Testis (tissue), 3 donors: ENCODE data around the gene RAP1GAP2. TPM values are rescaled to one million over a fixed set of nuclear protein-coding genes. Genes with fewer than 3 reads are reported as not detected.

Experiments
- DNase-seq: peaks from one replicate; pipeline ENCODE4 v3.0.0-alpha.2; 2019
- H3K27ac ChIP-seq, 2 donors: fragments of 200-600 bp; sonication (generic); one replicate each; pipeline ENCODE4 v1.5.1; 2019
- H3K27me3 ChIP-seq: fragments of 200-600 bp; sonication (generic); one replicate; pipeline ENCODE4 v1.5.1; 2019
- H3K36me3 ChIP-seq: fragments of 200-600 bp; sonication (generic); one replicate; pipeline ENCODE4 v1.5.1; 2017; ENCODE audit warnings: low read depth; ENCODE audit errors: missing control alignments
- H3K4me1 ChIP-seq: fragments of 200-600 bp; sonication (generic); one replicate; pipeline ENCODE4 v1.5.1; 2019
- H3K4me3 ChIP-seq, 2 donors: fragments of 200-600 bp; sonication (generic); one replicate each; pipeline ENCODE4 v1.5.1; 2017 to 2019
- H3K9me3 ChIP-seq: fragments of 200-600 bp; sonication (generic); one replicate; pipeline ENCODE4 v1.5.1; 2017
- POLR2A ChIP-seq: fragments of 450-650 bp; IDR thresholded peaks from one replicate; pipeline ENCODE4 v1.6.1; 2017; ENCODE audit warnings: antibody characterized with exemption, mild to moderate bottlenecking, moderate library complexity
- WGBS, 2 donors: methylation state at CpG; one replicate each; pipeline ENCODE4 v1.1.5; 2018; 5-methylcytosine and 5-hydroxymethylcytosine counted together
- intact Hi-C: fragments of 100-400 bp; cut with DNase I; formaldehyde crosslinking; loops from one replicate; pipeline ENCODE4 v1.15.1; 2023; ENCODE audit warnings: low total_unique reads
- polyA plus RNA-seq: library from polyadenylated mRNA; stranded (reverse); fragments of 350-450 nt; fragmentation: Illumina TruSeq; extraction: RNeasy Lipid Tissue Mini Kit (QIAGEN cat#74804); gene quantifications from one replicate; pipeline ENCODE4 v1.2.3, GENCODE V29; 2014; ENCODE audit warnings: low read depth, low replicate concordance; ENCODE audit not compliant: insufficient read depth
- total RNA-seq, 2 donors: library from RNA; depleted of rRNA; stranded (reverse); fragments of >200 nt; gene quantifications; one replicate each; pipeline ENCODE4 v1.2.3, GENCODE V29; 2016
- TF ChIP-seq, protein P1 (sequence below), 3 experiments: fragments of 450-650 bp in 2 of 3; fragments of 200-600 bp in 1 of 3; sonication (generic) in 1 of 3; IDR thresholded peaks; one replicate each; pipeline ENCODE4 v1.5.1; 2016 to 2019; ENCODE audit warnings: antibody characterized with exemption in 3 of 3, mild to moderate bottlenecking in 2 of 3, moderate library complexity in 1 of 3

The RAP1GAP2 gene
- total and polyA plus RNA-seq, 3 donors from 2014 or later = 10.4 to 21.7 (median 15.1) TPM

DNA sequence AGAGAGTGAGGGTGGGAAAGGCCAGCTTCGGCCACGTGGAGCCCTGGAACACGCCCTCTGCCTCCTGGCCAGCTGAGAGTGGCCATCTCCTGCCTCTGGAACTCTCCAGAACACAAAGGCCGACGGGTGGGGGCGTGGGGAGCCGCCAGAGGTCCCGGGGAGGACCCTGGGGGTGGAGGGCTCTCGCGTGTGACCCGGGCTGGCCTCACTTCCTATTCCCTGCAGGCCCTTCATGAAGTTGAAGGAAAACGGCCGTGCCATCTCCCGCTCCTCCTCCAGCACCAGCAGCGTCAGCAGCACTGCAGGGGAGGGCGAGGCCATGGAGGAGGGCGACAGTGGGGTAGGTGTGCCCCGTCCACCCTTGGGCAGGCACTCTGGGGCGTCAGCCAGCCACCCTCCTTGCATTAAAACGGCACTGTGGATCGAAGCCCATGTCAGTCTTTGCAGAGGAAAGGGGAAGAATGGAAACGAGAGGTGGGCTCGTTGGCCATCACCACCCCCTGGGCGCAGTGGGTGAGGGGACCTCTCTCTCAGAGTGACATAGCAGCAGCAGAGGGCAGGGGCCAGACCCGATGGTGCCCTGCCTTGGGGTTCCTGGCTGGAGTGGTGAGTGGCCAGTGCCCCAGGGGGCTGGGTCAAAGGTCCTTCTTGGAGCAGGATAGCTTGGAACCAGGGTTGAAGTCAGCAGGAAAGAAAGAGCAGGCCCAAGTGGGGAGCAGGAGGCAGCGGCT, 230.1 kb downstream of the RAP1GAP2 start:
- no peaks in the 10 kb centered on the region for H3K27me3 ChIP-seq
- WGBS, 2 donors = 88 to 91% methylated on average over 23 to 26 of the region's 26 CpGs
- H3K36me3 ChIP-seq = no peaks in the 10 kb centered on the region
- no peak for TF ChIP-seq POLR2A
- TF ChIP-seq, protein P1, sequence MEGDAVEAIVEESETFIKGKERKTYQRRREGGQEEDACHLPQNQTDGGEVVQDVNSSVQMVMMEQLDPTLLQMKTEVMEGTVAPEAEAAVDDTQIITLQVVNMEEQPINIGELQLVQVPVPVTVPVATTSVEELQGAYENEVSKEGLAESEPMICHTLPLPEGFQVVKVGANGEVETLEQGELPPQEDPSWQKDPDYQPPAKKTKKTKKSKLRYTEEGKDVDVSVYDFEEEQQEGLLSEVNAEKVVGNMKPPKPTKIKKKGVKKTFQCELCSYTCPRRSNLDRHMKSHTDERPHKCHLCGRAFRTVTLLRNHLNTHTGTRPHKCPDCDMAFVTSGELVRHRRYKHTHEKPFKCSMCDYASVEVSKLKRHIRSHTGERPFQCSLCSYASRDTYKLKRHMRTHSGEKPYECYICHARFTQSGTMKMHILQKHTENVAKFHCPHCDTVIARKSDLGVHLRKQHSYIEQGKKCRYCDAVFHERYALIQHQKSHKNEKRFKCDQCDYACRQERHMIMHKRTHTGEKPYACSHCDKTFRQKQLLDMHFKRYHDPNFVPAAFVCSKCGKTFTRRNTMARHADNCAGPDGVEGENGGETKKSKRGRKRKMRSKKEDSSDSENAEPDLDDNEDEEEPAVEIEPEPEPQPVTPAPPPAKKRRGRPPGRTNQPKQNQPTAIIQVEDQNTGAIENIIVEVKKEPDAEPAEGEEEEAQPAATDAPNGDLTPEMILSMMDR (IDR thresholded peaks at IDR 0.05) = no peak
- no peaks in the 10 kb centered on the region for H3K4me1 ChIP-seq
- H3K4me3 ChIP-seq = no peak overlapping the region
- intact Hi-C loops = no loop called here
- no peak for DNase-seq
- H3K9me3 ChIP-seq = no peaks in the 10 kb centered on the region
- no peak overlapping the region for H3K27ac ChIP-seq

DNA sequence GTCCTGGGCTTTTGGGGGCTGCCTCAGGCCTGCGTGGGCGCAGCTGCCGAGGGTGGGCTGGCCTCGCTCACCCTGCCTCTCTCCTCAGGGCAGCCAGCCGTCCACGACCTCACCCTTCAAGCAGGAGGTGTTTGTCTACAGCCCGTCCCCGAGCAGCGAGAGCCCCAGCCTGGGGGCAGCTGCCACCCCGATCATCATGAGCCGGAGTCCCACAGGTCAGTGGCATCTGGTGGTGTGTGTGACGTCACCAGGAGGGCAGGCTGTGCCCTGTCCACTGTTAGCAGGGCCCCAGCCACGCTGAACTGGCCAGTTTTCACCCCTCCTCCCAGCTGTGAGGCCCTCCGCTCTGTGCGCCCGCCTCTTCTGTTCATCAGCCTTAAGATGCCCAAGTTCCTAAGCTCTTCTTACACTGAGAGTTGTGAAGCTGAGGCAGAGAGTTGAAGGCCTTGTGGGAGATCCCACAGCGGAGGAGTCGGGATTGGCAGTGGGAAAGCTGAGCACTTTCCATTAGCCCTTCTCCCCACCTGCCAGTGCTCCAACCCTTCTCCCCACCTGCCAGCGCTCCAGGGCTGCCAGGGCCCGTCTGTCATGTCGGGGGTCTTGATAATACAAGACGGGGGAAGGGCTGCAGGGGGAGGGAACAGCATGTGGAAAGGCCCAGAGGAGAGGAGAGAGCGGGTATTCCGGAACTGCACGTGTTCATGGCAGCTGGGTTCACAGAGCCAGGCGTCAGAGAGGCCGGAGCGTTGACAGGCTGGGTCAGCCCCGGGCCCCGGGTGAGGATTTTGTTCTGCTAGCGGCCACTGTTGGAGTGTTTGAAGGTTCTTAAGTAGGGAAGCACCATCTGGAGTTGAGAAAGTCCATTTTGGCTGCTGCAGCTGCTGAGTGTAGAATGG, 230.9 kb downstream of the RAP1GAP2 start:
- H3K27me3 ChIP-seq = no peaks in the 10 kb centered on the region
- no peak overlapping the region for H3K4me3 ChIP-seq
- 88 to 91% methylated on average over 26 to 31 of the region's 31 CpGs for WGBS, 2 donors
- H3K36me3 ChIP-seq = no peaks in the 10 kb centered on the region
- H3K9me3 ChIP-seq = no peaks in the 10 kb centered on the region
- TF ChIP-seq POLR2A = no peak
- TF ChIP-seq, protein P1 (IDR thresholded peaks at IDR 0.05) = no peak
- H3K27ac ChIP-seq = no peak overlapping the region
- intact Hi-C loops = no loop called here
- no peak for DNase-seq
- no peaks in the 10 kb centered on the region for H3K4me1 ChIP-seq

DNA sequence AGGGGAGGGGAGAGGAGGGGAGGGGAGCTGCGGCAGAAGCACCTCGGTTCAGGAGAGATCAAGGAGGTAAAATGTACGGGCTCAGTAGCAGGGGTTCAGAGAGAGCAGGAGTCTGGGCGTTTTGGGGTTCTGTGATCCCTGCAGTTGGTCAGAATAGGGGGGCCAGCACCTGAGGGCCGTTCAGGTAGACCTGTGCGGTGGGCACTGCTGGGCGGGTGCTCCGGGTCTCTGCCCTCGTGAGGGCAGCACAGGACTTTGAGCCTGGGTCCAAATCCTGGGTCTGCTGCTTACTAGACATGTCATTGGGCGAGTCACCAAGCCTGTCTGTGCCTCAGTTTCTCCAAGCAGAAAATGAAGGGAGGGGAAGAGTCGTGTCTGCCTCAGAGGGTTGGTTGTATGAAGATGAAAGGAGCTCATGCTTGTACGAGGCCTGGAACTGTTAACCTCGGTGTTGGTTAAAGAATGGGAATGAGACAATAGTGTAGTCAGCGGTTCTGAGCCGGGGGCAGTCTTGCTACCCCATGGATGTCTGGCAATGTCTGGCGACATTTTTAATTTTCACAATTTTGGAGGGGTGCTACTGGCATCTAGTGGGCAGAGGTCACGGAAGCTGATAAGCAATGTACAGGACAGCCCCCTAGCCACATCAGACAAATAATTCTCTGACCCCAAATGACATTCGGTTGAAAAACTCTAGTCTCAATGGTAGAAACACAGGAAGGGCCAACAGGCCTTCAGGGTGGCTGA, 231.7 kb downstream of the RAP1GAP2 start:
- H3K4me3 ChIP-seq = no peak overlapping the region
- H3K4me1 ChIP-seq = no peaks in the 10 kb centered on the region
- TF ChIP-seq POLR2A = no peak
- TF ChIP-seq, protein P1 (IDR thresholded peaks at IDR 0.05) = no peak
- H3K36me3 ChIP-seq = no peaks in the 10 kb centered on the region
- DNase-seq = no peak
- no peaks in the 10 kb centered on the region for H3K9me3 ChIP-seq
- intact Hi-C loops = no loop called here
- no peaks in the 10 kb centered on the region for H3K27me3 ChIP-seq
- WGBS, 2 donors = 88 to 92% methylated on average over 18 of the region's 18 CpGs
- no peak overlapping the region for H3K27ac ChIP-seq

DNA sequence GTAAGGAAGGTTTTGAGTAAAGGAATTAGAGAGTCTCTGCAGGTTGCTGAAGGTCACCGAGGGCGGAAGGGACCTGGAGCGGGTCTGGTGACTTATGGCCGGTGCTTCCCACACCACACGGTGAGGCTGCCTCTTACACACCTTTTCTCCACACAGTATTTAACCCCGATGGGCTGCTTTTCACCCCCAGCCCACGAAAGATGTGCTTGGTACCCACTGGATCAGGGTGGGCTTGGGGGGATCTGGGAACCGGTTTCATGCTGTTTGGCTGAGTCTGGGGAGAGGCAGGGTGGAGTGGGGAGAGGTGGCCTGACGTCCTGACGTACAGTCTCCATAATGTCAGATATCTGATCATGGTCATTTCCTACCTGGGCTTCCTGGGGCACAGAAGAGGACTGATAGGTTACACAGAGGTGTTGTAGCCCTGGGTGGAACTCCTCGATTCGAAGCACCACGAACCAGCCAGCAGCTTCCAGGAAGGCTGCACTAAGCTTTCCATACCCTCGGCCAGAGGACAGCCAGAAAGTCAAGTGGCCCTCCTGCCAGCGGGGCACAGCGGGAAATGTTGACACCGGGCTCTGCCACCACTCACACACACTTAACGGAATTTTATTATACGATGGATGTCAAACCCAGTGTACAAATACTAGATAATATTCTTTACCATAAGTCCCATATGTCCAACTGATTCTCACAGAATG, 233.1 kb downstream of the RAP1GAP2 start:
- TF ChIP-seq, protein P1 (IDR thresholded peaks at IDR 0.05) = no peak
- TF ChIP-seq POLR2A = no peak
- no peak overlapping the region for H3K27ac ChIP-seq
- no peaks in the 10 kb centered on the region for H3K27me3 ChIP-seq
- WGBS, 2 donors = 83 to 93% methylated on average over 15 to 19 of the region's 19 CpGs
- no peaks in the 10 kb centered on the region for H3K4me1 ChIP-seq
- no peaks in the 10 kb centered on the region for H3K9me3 ChIP-seq
- no peak overlapping the region for H3K4me3 ChIP-seq
- no peak for DNase-seq
- intact Hi-C loops = no loop called here
- no peaks in the 10 kb centered on the region for H3K36me3 ChIP-seq
